Thyroid gland (tissue), 4 donors: Measurements from ENCODE around the gene DNAJB6.

Experiments used
- CTCF ChIP-seq, 6 experiments: fragments of 200-600 bp in 3 of 6; fragments of 450-650 bp in 3 of 6; sonication (generic) in 3 of 6; IDR thresholded peaks; one replicate each; pipeline ENCODE4 v1.5.1; 2016 to 2019; ENCODE audit warnings: antibody characterized with exemption in 6 of 6, mild to moderate bottlenecking in 2 of 6, inconsistent platforms in 1 of 6, moderate library complexity in 1 of 6
- POLR2A ChIP-seq, 2 donors: fragments of 450-650 bp; IDR thresholded peaks; one replicate each; pipeline ENCODE4 v1.6.1; 2017; ENCODE audit warnings: antibody characterized with exemption in 2 of 2, mild to moderate bottlenecking in 2 of 2, moderate library complexity in 1 of 2

DNA sequence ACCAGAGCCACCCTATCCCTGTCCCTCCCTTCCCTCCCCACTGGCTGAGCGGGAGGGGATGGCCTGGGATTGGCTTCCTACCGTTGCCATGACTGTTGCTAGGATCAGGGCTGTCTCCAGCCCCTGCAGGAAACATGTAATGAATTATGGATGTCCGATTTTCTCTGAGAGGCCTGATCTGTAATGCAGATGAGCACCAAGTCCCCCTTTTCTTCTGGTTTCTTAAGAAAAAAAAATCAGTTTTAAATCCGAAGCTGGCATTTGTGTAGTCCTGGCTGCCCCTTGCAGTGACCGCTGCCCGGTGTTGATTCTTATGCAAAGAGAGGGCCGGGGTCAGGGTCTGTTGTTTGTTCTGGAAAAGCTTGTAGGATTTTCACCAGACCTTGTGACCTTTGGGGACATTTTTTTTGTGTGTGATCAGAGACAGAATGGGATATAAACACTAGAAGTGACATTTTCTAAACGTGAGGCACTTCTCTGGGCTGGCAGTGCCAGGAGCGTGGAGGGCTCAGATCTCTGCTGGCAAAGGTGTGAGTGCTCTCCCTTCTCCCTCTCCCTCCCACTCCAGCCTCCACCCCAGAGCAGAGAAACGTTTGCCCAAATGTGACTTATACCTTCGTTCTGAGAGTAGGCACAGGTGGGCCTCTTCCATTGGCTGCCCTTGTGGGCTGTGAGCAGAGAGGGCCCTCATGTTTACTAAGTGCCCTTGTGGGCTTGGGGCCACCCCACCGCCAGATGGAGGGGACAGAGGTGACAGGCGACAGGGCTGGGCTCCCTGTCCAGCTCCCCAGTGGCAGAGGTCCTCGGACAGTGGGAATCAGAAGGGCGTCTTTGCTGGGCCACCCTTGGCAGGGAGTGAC is 127.5 kb downstream of the DNAJB6 start:
- no peak for TF ChIP-seq CTCF (IDR thresholded peaks at IDR 0.05)
- TF ChIP-seq POLR2A (IDR thresholded peaks at IDR 0.05): no peak
